ENCODE results near the gene RPS2.
"Not testable (repeated sequence)": the region's sequence is repeated elsewhere in the genome, so short reads cannot be mapped to it uniquely, and the experiment has no call there.

The RPS2 gene

DNA sequence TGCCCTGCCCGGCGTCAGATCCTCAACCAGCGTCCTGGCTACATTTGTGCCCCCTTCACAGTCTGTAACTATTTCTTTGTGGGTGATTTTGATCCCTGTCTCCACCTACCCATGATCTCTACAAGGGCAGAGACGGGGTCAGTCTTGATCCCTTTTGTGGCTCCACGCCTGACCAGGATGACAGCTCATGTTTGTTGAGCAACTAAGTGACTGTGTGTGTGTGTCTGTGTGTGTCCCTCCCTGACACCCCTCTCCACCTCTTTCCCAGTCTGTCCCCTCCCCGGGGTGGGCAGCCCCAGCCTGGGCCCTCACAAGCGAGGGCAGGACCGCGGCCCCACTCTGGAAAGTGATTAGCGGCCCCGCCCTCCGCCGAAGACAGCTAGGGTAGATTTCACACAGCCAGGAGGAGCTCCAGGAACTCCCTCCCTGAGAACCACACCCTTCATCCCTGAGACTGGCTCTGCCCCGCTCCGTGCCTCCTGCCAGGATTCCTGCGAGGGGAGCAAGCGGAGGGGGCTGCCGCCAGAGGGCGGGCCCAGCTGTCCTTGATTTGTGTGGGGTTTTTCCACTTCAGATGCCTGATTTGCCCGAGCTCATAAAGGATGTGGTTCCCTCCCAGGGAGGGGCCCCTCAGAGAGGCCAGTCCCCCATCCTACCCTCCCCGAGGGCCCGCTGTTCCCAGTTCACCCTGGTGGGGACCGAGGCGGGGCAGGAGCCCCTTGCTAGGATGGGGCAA lies 41.2 kb downstream of the RPS2 start:
- TF ChIP-seq CTCF (IDR thresholded peaks at IDR 0.05; ENCODE audit: low read depth, low read length) = no peak
- H3K4me3 ChIP-seq (ENCODE audit: low read depth, low read length) = no peak overlapping the region

DNA sequence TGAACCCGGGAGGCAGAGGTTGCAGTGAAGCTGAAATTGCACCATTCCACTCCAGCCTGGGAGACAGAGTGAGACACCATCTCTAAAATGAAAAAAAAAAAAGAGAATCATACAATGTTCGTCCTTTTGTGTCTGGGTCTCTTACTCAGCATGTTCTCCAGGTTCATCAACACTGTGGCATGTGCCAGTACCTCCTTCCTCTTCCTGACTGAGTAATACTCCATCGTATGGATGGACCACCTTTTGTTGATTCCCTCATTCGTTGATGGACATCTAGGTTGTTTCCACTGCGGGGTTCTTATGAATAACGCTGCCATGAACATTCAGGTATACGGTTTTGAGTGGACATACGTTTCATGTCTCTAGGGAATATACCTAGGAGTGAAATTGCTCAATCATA lies 42.3 kb downstream of the RPS2 start:
- no peak for TF ChIP-seq CTCF (IDR thresholded peaks at IDR 0.05; ENCODE audit: low read depth, low read length)
- no peak overlapping the region for H3K4me3 ChIP-seq (ENCODE audit: low read depth, low read length)

DNA sequence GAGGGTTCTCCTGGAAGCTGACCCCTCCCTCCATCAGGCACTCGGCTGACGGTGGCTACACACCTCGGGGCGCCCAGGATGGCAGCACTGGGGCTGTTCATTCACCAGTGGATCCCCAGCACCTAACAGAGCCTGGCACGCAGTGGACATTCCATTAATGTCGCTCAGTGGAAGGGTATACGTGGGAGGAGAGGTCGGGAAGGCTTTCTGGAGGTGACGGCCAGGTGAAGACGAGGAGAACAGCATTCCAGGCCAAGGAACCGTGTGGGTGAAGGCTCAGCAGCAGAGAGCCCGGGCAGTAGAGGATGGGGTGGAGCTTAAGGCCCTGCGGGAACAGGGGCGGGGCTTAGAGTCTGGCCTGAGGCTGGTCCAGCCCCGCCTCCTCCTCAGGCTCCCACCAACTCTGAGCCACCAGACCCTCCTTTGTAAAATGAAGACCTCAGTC lies 43.9 kb downstream of the RPS2 start:
- H3K4me3 ChIP-seq (ENCODE audit: low read depth, low read length) = no peak overlapping the region
- TF ChIP-seq CTCF (IDR thresholded peaks at IDR 0.05; ENCODE audit: low read depth, low read length) = no peak

- not testable (repeated sequence) for H3K4me3 ChIP-seq (ENCODE audit: low read depth, low read length)
These were observed 44.5 kb downstream of the RPS2 start for GRCh38 chr16:1920122-1920521.

DNA sequence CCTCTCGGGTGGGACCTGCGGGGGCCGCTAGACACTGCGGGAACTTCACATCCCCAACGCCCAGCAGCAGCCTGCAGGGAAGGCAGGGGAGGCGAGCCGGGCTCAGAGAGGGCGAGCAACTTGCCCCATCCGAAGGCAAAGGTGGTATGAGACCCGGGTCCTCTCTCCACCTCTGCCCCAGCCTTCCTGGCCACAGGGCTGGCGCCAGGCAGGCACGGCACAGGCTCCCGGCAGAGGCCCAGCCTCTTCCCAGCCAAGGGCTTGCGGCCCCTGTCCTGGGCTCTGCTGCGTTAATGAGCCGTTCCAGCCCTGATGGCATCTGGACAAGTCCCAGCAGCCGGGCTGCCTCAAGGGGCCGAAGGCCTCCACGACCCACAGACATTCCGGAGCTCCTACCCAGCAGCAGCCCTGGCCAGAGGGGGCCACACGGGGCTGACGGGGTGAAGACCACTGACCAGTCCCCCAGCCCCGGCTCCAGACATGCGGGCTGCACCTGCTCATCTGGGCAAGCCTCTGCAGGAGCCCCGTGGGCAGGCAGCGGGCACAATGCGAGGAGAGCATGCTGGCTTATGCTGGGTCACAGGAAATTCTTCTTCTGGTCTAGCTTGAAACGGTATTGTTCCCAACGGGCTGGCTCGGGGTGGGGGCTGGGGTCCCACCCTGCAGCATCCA lies 45.2 kb downstream of the RPS2 start:
- TF ChIP-seq CTCF (IDR thresholded peaks at IDR 0.05; ENCODE audit: low read depth, low read length) = no peak
- no peak overlapping the region for H3K4me3 ChIP-seq (ENCODE audit: low read depth, low read length)

DNA sequence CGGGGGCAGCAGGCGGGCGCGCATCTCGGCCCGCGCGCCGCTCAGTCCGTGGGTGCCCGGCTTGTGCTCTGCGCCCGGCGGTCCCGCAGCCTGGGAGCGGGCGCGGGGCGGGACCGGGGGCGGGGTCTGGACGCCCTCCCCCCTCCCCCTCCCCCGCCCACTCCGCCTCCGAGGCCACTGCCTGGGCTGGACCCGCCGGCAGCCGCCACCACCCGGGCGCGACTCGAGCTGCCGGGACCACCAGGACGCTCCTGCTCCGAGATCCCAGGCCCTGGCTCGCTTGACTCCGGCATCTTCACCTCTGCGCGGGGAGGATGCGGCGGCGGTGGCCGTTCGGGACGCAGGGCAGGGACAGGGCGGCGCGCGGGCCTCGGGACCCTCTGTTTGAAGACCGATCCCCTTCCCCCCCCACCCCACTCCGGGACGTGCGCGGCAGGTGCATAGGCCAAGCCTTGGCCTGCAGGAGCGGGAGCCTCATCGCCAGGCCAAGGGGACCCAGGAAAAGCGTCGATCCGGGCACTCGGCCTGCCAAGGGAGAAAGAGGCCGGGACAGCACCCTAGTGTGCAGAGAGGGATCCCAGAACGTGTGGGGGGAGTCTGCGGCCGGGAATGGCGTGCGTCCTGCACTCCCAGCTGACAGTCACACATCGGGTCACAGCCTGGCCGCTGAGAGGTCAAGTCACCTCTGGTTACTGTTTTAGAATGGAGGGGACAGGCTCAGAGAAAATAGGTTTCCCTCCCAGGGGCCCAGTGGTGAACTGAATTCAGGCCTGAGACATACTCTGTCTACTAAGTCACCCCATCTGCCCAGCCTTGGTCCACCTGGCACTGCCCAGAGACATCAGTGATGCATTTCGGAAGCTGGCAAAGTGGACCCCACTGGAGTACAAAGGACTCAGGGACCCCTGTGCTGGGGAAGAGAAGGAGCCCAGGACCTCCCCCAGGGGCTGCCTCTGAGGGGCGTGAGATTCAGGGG lies 46.0 kb downstream of the RPS2 start, which contains the start of gene HS3ST6:
HS3ST6 (minus strand) TSS at position 65 of the 976 bp plus-strand sequence. CDS start 92 bp downstream, outside the sequence.
- TF ChIP-seq CTCF (IDR thresholded peaks at IDR 0.05; ENCODE audit: low read depth, low read length) = no peak
- no peak within 1 kb of the TSS for H3K4me3 ChIP-seq (ENCODE audit: low read depth, low read length)

DNA sequence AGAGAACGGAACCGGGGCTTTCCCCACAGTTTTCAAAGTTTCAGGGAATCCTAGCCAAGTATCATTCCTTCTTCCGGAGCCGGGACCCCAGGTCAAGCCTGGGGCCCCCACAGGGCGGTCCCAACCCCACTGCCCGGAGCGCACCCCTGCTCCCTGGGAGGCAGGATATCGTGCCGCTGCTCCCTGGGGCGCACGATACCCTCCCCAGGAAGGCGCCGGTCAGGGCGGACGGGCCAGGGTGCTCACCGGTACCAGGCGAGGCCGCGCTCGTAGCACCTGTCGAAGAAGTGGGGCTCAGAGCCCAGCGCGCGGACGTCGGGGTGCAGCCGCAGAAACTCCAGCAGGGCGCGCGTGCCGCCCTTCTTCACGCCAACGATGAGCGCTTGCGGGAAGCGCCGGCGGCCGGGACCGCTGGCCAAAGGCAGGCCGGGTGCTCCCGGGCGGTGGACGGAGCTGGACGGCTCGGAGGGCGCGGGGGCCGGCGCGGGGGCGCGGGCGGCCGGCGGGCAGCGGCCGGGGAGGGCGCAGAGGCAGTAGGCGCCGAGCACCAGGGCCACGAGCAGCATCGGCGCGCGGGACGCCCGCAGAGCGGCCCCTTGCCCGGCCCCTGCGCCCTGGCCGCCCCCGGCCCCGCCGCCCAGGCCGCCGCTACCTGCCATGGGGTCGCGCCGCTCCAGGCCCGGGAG lies 46.8 kb downstream of the RPS2 start:
- no peak overlapping the region for H3K4me3 ChIP-seq (ENCODE audit: low read depth, low read length)

More for the DNA sequence above, 46.8 kb downstream of the RPS2 start:
- TF ChIP-seq CTCF (IDR thresholded peaks at IDR 0.05; ENCODE audit: low read depth, low read length) = no peak
